HepG2 (cell line): Measurements from ENCODE around the gene TPRG1L. TPM values are rescaled to one million over a fixed set of nuclear protein-coding genes. Genes with fewer than 3 reads are reported as not detected.
A peak's percentile ranks its signal among the peaks of the same experiment; 100 is the strongest.

Source experiments
- ATAC-seq: fragments of 200-7000 bp; cut with Tn5 transposase; 3 replicates; pipeline ENCODE4 v1.9.1; 2020; ENCODE audit warnings: mild to moderate bottlenecking, moderate library complexity
- BruUV-seq: library from RNA; stranded (reverse); fragments of 400-500 nt; replicated peaks from 2 replicates; lab custom pipeline; 2021; lab: Mats Ljungman, UMichigan
- CTCF ChIA-PET: fragments of 300-600 bp; formaldehyde crosslinking; extraction: SDS; loops from one replicate; lab custom pipeline; 2021; ENCODE audit warnings: low total read pairs, inconsistent platforms, low intra/inter-chr PET ratio; lab: Yijun Ruan, JAX
- POLR2A ChIA-PET: fragments of 350-600 bp; sonication (Branson Sonifier 250); formaldehyde crosslinking; loops from one replicate; lab custom pipeline; 2020; ENCODE audit warnings: antibody characterized with exemption, inconsistent platforms; lab: Yijun Ruan, JAX
- DNase-seq: peaks from one replicate; pipeline ENCODE4 v3.0.0-alpha.2; 2015; ENCODE audit warnings: low spot score
- FAIRE-seq: peaks from 3 replicates; lab custom pipeline; 2011; peaks lifted over from hg19 to GRCh38; lab: Jason Lieb, UNC
- H2AFZ ChIP-seq: one replicate; pipeline ENCODE4 v1.6.1; 2011; ENCODE audit warnings: low read length, inconsistent platforms
- H3K27ac ChIP-seq: fragments of 300-600 bp; 3 replicates; pipeline ENCODE4 v1.8.0; 2011; ENCODE audit warnings: mixed run types, mild to moderate bottlenecking, mixed read lengths, low read length, inconsistent platforms; ENCODE audit not compliant: insufficient read depth; ENCODE audit errors: extremely low read length
- H3K27me3 ChIP-seq, 2 experiments: fragments of 200-600 bp in 1 of 2; 2 replicates in 1 of 2; 3 replicates in 1 of 2; pipeline versions ENCODE4 v1.6.0 to v1.8.0; 2011; ENCODE audit warnings: low read length in 2 of 2, mild to moderate bottlenecking in 2 of 2, moderate library complexity in 2 of 2, inconsistent platforms in 1 of 2; ENCODE audit not compliant: insufficient read depth in 2 of 2, control insufficient read depth in 1 of 2
- H3K36me3 ChIP-seq, 2 experiments: fragments of 200-600 bp in 1 of 2; replicated peaks in 1 of 2; 2 replicates in 1 of 2; 3 replicates in 1 of 2; pipeline versions ENCODE4 v1.5.1 to v1.8.0; 2011; ENCODE audit warnings: low read length in 2 of 2, inconsistent platforms in 1 of 2; ENCODE audit not compliant: insufficient read depth in 2 of 2, control insufficient read depth in 1 of 2
- H3K4me1 ChIP-seq: 2 replicates; pipeline ENCODE4 v1.5.1; 2012; ENCODE audit warnings: low read length, inconsistent platforms; ENCODE audit not compliant: insufficient read depth
- H3K4me2 ChIP-seq: 2 replicates; pipeline ENCODE4 v1.6.0; 2011; ENCODE audit warnings: low read depth, low read length, inconsistent platforms
- H3K4me3 ChIP-seq, 3 experiments: fragments of 200-600 bp in 1 of 3; sonication (generic), shearing (Covaris generic) in 1 of 3; replicated peaks in 1 of 3; 2 replicates each; pipeline ENCODE4 v1.5.1; 2011 to 2016; ENCODE audit warnings: low read length in 3 of 3, inconsistent platforms in 2 of 3, low read depth in 2 of 3, mild to moderate bottlenecking in 2 of 3, control low read depth in 1 of 3, mixed read lengths in 1 of 3; ENCODE audit not compliant: insufficient read depth in 1 of 3
- H3K79me2 ChIP-seq: one replicate; pipeline ENCODE4 v1.6.1; 2011; ENCODE audit warnings: low read length, inconsistent platforms; ENCODE audit not compliant: insufficient read depth
- H3K9ac ChIP-seq: 2 replicates; pipeline ENCODE4 v1.6.0; 2011; ENCODE audit warnings: mild to moderate bottlenecking, low read depth, low read length, inconsistent platforms; ENCODE audit not compliant: insufficient read depth
- H3K9me3 ChIP-seq: 2 replicates; pipeline ENCODE4 v1.5.1; 2012; ENCODE audit warnings: mild to moderate bottlenecking, low read length
- H4K20me1 ChIP-seq: 2 replicates; pipeline ENCODE4 v1.6.0; 2011; ENCODE audit warnings: inconsistent platforms, mild to moderate bottlenecking, low read length, moderate library complexity; ENCODE audit not compliant: insufficient read depth
- AGO2 ChIP-seq: fragments of 200-400 bp; formaldehyde crosslinking; optimal IDR thresholded peaks from 2 replicates; pipeline ENCODE3; 2017; ENCODE audit warnings: mild to moderate bottlenecking, low read depth, low read length, moderate library complexity
- ATF2 ChIP-seq: sonication (generic); formaldehyde crosslinking; IDR thresholded peaks from 2 replicates; pipeline ENCODE4 v1.4.0; 2020; ENCODE audit warnings: missing genetic modification reagents
- SNAPC5 ChIP-seq: sonication (generic); formaldehyde crosslinking; IDR thresholded peaks from 2 replicates; pipeline ENCODE4 v1.8.1; 2023; ENCODE audit warnings: mild to moderate bottlenecking, missing genetic modification reagents, borderline replicate concordance
- SP5 ChIP-seq: IDR thresholded peaks from 2 replicates; pipeline ENCODE4 v1.6.1; 2016; ENCODE audit warnings: low read depth, borderline replicate concordance
- ZHX1 ChIP-seq: sonication (generic); formaldehyde crosslinking; IDR thresholded peaks from 2 replicates; pipeline ENCODE4 v1.8.1; 2022; ENCODE audit warnings: low read depth, mild to moderate bottlenecking, missing genetic modification reagents
- ZNF317 ChIP-seq: sonication (generic); formaldehyde crosslinking; IDR thresholded peaks from 2 replicates; pipeline ENCODE4 v1.5.0; 2020; ENCODE audit warnings: mild to moderate bottlenecking, missing genetic modification reagents
- ZNF337 ChIP-seq: sonication (generic); formaldehyde crosslinking; IDR thresholded peaks from 2 replicates; pipeline ENCODE4 v1.5.1; 2020; ENCODE audit warnings: missing genetic modification reagents, low read depth, mild to moderate bottlenecking, borderline replicate concordance
- ZNF431 ChIP-seq: sonication (generic); formaldehyde crosslinking; IDR thresholded peaks from 2 replicates; pipeline ENCODE4 v1.9.0; 2022; ENCODE audit warnings: missing genetic modification reagents, low read depth, mild to moderate bottlenecking, borderline replicate concordance
- ZNF501 ChIP-seq: sonication (generic); formaldehyde crosslinking; IDR thresholded peaks from 2 replicates; pipeline ENCODE4 v1.5.1; 2020; ENCODE audit warnings: mild to moderate bottlenecking, moderate library complexity, missing genetic modification reagents
- ZNF549 ChIP-seq: sonication (generic); formaldehyde crosslinking; IDR thresholded peaks from 2 replicates; pipeline ENCODE4 v1.5.0; 2020; ENCODE audit warnings: missing genetic modification reagents
- ZNF800 ChIP-seq: sonication (generic); formaldehyde crosslinking; IDR thresholded peaks from 2 replicates; pipeline ENCODE4 v1.4.0; 2020; ENCODE audit warnings: missing genetic modification reagents
- WGBS: methylation state at CpG from one replicate; pipeline ENCODE4 v1.1.6; 2017; ENCODE audit warnings: low lambda C conversion rate; 5-methylcytosine and 5-hydroxymethylcytosine counted together
- in situ Hi-C: cut with HindIII; loops from 2 replicates; pipeline ENCODE4 v1.10.0; 2017; ENCODE audit warnings: low pct_unique_long_range_greater_than_20kb; ENCODE audit not compliant: extremely low pct_ligation_motif_present
- intact Hi-C: fragments of 100-400 bp; cut with micrococcal nuclease; formaldehyde crosslinking; loops from one replicate; pipeline ENCODE4 v1.10.0; 2022; ENCODE audit not compliant: unreplicated experiment
- polyA plus RNA-seq, 8 experiments: library from polyadenylated mRNA; depleted of rRNA in 3 of 8; stranded (reverse) in 7 of 8; unstranded in 1 of 8; fragments of >200 nt; fragmentation: Illumina TruSeq in 4 of 8; extraction: Trizol in 4 of 8; gene quantifications; 2 replicates each; pipeline versions ENCODE4 v1.2.1 to v1.2.3, GENCODE V29; 2011 to 2016; ENCODE audit warnings: low read depth in 4 of 8, missing spikeins in 1 of 8, mixed read lengths in 1 of 8; ENCODE audit not compliant: insufficient read depth in 1 of 8
- total RNA-seq, 5 experiments: library from RNA; depleted of rRNA; stranded (reverse); fragments of >200 nt; fragmentation: Illumina TruSeq; extraction: Trizol; gene quantifications; 2 replicates each; pipeline ENCODE4 v1.2.3, GENCODE V29; 2016; ENCODE audit warnings: low read depth in 1 of 5

The TPRG1L gene
- total and polyA plus RNA-seq, 2 of the 13 experiments (the other 11 are each of a cell fraction or from before 2014, with no cell fraction given) = 21.3 to 37.4 TPM

- TF ChIP-seq ZNF317 (CRISPR knock-in tag) = no peak
- TF ChIP-seq SP5 = 0 out of 2 replicates have a peak, but pooled peaks have one; percentile 37
- TF ChIP-seq ZNF337 (CRISPR knock-in tag) = no peak
- TF ChIP-seq ATF2 (CRISPR knock-in tag) = no peak
- TF ChIP-seq AGO2 = no peak
- TF ChIP-seq ZNF431 = 0 out of 2 replicates have a peak, but pooled peaks have one; percentile 23
- TF ChIP-seq ZNF549 = no peak
- TF ChIP-seq, all 625 proteins: peak for 19
Observed at GRCh38 chr1:3651930-3652547, 27.2 kb downstream of the TPRG1L start, which contains the start of gene TP73 (continued).

GRCh38 chr1:3652548-3653285 is 27.9 kb downstream of the TPRG1L start:
- intact Hi-C loops (no loop called here), in situ Hi-C loops (no loop called here)
- Histone ChIP-seq H3K27ac (peak overlapping the region; percentile 46), H4K20me1 (no peaks in the 10 kb centered on the region), H3K9me3 (no peaks in the 10 kb centered on the region), H3K79me2 (peaks cover 7% of the 10 kb centered on the region), H3K4me3 (peak overlapping the region; percentile 58 to 73 (median 66)), H2AFZ (no peak overlapping the region), H3K9ac (peak overlapping the region; percentile 46), H3K27me3 (peaks cover 2 to 11% of the 10 kb centered on the region in 2 experiments; a peak in 3 of 5 replicates), H3K4me2 (peak overlapping the region; percentile 86), H3K36me3 (no peaks in the 10 kb centered on the region), H3K4me1 (peaks cover 25% of the 10 kb centered on the region)
- no TSS peak for BruUV-seq
- ATAC-seq (peak; percentile 65), FAIRE-seq (no peak), DNase-seq (peak; percentile 9)
- POLR2A ChIA-PET = interaction anchor here (0.9 to 2.6 kb wide), 4 partner anchors 9 to 119 kb away, joined by 3 to 6 read pairs (median 3); no protein-coding TSS in a partner anchor
- 2% methylated on average over 8 of the region's 68 CpGs for WGBS
- CTCF ChIA-PET = no interaction called here
- TF ChIP-seq ZNF800 (CRISPR knock-in tag) (peak; percentile 91; the same call in 1 of the 2 replicates), SNAPC5 (no peak), ZHX1 (CRISPR knock-in tag) (0 out of 2 replicates have a peak, but pooled peaks have one; percentile 23), ZNF501 (CRISPR knock-in tag) (0 out of 2 replicates have a peak, but pooled peaks have one; percentile 24)
